ENCODE measurements around the gene METTL15.

DNA sequence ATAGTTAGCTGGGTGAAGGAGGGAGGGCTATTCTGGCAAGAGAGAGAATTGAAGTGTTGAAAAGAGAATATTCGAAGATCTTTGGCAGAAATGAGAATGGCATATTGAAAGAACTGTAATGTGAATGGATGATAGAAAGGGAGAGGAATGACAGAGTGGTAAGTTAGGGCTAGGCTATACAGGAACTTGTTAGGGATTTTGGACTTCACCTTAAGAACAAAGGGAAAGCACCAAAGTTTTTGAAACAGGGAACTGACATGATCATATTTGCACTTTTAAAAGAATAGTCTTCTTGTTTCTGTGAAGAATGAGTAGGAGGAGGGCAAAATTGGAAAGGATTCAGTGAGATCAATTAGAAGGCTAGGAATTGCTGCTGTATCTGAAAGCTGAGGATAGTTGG lies 119.3 kb downstream of the METTL15 start:
- TF ChIP-seq, protein P1, sequence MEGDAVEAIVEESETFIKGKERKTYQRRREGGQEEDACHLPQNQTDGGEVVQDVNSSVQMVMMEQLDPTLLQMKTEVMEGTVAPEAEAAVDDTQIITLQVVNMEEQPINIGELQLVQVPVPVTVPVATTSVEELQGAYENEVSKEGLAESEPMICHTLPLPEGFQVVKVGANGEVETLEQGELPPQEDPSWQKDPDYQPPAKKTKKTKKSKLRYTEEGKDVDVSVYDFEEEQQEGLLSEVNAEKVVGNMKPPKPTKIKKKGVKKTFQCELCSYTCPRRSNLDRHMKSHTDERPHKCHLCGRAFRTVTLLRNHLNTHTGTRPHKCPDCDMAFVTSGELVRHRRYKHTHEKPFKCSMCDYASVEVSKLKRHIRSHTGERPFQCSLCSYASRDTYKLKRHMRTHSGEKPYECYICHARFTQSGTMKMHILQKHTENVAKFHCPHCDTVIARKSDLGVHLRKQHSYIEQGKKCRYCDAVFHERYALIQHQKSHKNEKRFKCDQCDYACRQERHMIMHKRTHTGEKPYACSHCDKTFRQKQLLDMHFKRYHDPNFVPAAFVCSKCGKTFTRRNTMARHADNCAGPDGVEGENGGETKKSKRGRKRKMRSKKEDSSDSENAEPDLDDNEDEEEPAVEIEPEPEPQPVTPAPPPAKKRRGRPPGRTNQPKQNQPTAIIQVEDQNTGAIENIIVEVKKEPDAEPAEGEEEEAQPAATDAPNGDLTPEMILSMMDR (conservative IDR thresholded peaks at IDR 0.05; ENCODE audit: low read depth in 2 of 2), result no peak
- TF ChIP-seq, protein P2, sequence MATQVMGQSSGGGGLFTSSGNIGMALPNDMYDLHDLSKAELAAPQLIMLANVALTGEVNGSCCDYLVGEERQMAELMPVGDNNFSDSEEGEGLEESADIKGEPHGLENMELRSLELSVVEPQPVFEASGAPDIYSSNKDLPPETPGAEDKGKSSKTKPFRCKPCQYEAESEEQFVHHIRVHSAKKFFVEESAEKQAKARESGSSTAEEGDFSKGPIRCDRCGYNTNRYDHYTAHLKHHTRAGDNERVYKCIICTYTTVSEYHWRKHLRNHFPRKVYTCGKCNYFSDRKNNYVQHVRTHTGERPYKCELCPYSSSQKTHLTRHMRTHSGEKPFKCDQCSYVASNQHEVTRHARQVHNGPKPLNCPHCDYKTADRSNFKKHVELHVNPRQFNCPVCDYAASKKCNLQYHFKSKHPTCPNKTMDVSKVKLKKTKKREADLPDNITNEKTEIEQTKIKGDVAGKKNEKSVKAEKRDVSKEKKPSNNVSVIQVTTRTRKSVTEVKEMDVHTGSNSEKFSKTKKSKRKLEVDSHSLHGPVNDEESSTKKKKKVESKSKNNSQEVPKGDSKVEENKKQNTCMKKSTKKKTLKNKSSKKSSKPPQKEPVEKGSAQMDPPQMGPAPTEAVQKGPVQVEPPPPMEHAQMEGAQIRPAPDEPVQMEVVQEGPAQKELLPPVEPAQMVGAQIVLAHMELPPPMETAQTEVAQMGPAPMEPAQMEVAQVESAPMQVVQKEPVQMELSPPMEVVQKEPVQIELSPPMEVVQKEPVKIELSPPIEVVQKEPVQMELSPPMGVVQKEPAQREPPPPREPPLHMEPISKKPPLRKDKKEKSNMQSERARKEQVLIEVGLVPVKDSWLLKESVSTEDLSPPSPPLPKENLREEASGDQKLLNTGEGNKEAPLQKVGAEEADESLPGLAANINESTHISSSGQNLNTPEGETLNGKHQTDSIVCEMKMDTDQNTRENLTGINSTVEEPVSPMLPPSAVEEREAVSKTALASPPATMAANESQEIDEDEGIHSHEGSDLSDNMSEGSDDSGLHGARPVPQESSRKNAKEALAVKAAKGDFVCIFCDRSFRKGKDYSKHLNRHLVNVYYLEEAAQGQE (IDR thresholded peaks at IDR 0.05; ENCODE audit: unreplicated experiment), result no peak
- no peak for TF ChIP-seq CREB1 (CRISPR knock-in tag; IDR thresholded peaks at IDR 0.05; ENCODE audit: low read depth)
- TF ChIP-seq EZH2 (IDR thresholded peaks at IDR 0.05; ENCODE audit: low read depth, unreplicated experiment), result no peak
- no peak for TF ChIP-seq POLR2AphosphoS5 (IDR thresholded peaks at IDR 0.05; ENCODE audit: low read depth)
- TF ChIP-seq, protein P3, sequence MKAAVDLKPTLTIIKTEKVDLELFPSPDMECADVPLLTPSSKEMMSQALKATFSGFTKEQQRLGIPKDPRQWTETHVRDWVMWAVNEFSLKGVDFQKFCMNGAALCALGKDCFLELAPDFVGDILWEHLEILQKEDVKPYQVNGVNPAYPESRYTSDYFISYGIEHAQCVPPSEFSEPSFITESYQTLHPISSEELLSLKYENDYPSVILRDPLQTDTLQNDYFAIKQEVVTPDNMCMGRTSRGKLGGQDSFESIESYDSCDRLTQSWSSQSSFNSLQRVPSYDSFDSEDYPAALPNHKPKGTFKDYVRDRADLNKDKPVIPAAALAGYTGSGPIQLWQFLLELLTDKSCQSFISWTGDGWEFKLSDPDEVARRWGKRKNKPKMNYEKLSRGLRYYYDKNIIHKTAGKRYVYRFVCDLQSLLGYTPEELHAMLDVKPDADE (IDR thresholded peaks at IDR 0.05), result no peak
- no peak for TF ChIP-seq JUNB (IDR thresholded peaks at IDR 0.05; ENCODE audit: unreplicated experiment)

Data from GM23338 (cell line).